HG03045 (cell line): ENCODE data around the gene ADAMTS12.

Experiments used
- ATAC-seq: cut with Tn5 transposase; IDR thresholded peaks from one replicate; pipeline ENCODE4 v1.9.1; 2021; ENCODE audit warnings: mild to moderate bottlenecking, moderate library complexity; ENCODE audit not compliant: unreplicated experiment

ADAMTS12 gene

GRCh38 chr5:33769196-33769595, 122.6 kb downstream of the ADAMTS12 start:
- ATAC-seq, result no peak

- ATAC-seq, result no peak
Observed at GRCh38 chr5:33766023-33766422, 125.8 kb downstream of the ADAMTS12 start.

- ATAC-seq, result no peak
Observed at GRCh38 chr5:33764786-33765185, 127.0 kb downstream of the ADAMTS12 start.

GRCh38 chr5:33763435-33763834, 128.4 kb downstream of the ADAMTS12 start:
- no peak for ATAC-seq

GRCh38 chr5:33762859-33763258, 128.9 kb downstream of the ADAMTS12 start:
- ATAC-seq, result no peak

- no peak for ATAC-seq
Observed at GRCh38 chr5:33761139-33761538, 130.7 kb downstream of the ADAMTS12 start.

GRCh38 chr5:33758737-33759136, 133.1 kb downstream of the ADAMTS12 start:
- ATAC-seq, result no peak

- no peak for ATAC-seq
Observed at GRCh38 chr5:33756491-33756890, 135.3 kb downstream of the ADAMTS12 start.

- ATAC-seq, result no peak
Observed at GRCh38 chr5:33755231-33755630, 136.6 kb downstream of the ADAMTS12 start.

- no peak for ATAC-seq
Observed at GRCh38 chr5:33753704-33754103, 138.1 kb downstream of the ADAMTS12 start.

- no peak for ATAC-seq
Observed at GRCh38 chr5:33748754-33749153, 143.0 kb downstream of the ADAMTS12 start.

GRCh38 chr5:33745101-33745770, 146.6 kb downstream of the ADAMTS12 start:
- ATAC-seq, result no peak

GRCh38 chr5:33743099-33743498, 148.7 kb downstream of the ADAMTS12 start:
- ATAC-seq, result no peak

- no peak for ATAC-seq
Observed at GRCh38 chr5:33742181-33742580, 149.6 kb downstream of the ADAMTS12 start.

GRCh38 chr5:33738967-33739366, 152.8 kb downstream of the ADAMTS12 start:
- ATAC-seq, result no peak

GRCh38 chr5:33738097-33738496, 153.7 kb downstream of the ADAMTS12 start:
- no peak for ATAC-seq

- ATAC-seq, result no peak
Observed at GRCh38 chr5:33737697-33738096, 154.1 kb downstream of the ADAMTS12 start.

- ATAC-seq, result no peak
Observed at GRCh38 chr5:33737284-33737683, 154.5 kb downstream of the ADAMTS12 start.

- ATAC-seq, result no peak
Observed at GRCh38 chr5:33736510-33736909, 155.3 kb downstream of the ADAMTS12 start.

- no peak for ATAC-seq
Observed at GRCh38 chr5:33735072-33735471, 156.7 kb downstream of the ADAMTS12 start.

GRCh38 chr5:33734537-33734936, 157.3 kb downstream of the ADAMTS12 start:
- no peak for ATAC-seq

GRCh38 chr5:33733225-33733624, 158.6 kb downstream of the ADAMTS12 start:
- no peak for ATAC-seq
